Liver (tissue), 9 donors: ENCODE results near the gene GSTM3. TPM values are rescaled to one million over a fixed set of nuclear protein-coding genes. Genes with fewer than 3 reads are reported as not detected.

Experiments
- DNase-seq: peaks from one replicate; pipeline ENCODE4 v3.0.0-alpha.2; 2017; ENCODE audit warnings: low spot score
- H3K27ac ChIP-seq, 2 donors: one replicate each; pipeline ENCODE4 v1.7.0; 2013; ENCODE audit warnings: inconsistent platforms in 2 of 2, low read length in 2 of 2, control low read depth in 1 of 2, low read depth in 1 of 2, mild to moderate bottlenecking in 1 of 2
- H3K27me3 ChIP-seq, 4 donors: one replicate each; pipeline versions ENCODE4 v1.6.1 to v1.7.0; 2013; ENCODE audit warnings: low read length in 3 of 4, inconsistent platforms in 1 of 4, mild to moderate bottlenecking in 1 of 4, moderate library complexity in 1 of 4; ENCODE audit not compliant: control insufficient read depth in 4 of 4, insufficient read depth in 4 of 4
- H3K36me3 ChIP-seq, 4 donors: one replicate each; pipeline versions ENCODE4 v1.6.1 to v1.7.0; 2013; ENCODE audit warnings: low read length in 3 of 4, mild to moderate bottlenecking in 3 of 4, low read depth in 1 of 4, moderate library complexity in 1 of 4; ENCODE audit not compliant: control insufficient read depth in 4 of 4, insufficient read depth in 3 of 4
- H3K4me1 ChIP-seq, 4 donors: one replicate each; pipeline versions ENCODE4 v1.6.1 to v1.7.0; 2013; ENCODE audit warnings: low read length in 3 of 4, mild to moderate bottlenecking in 3 of 4, moderate library complexity in 1 of 4; ENCODE audit not compliant: control insufficient read depth in 4 of 4, insufficient read depth in 4 of 4
- H3K4me3 ChIP-seq, 3 donors: one replicate each; pipeline versions ENCODE4 v1.6.1 to v1.7.0; 2013; ENCODE audit warnings: low read length in 3 of 3, control low read depth in 1 of 3, low read depth in 1 of 3, mild to moderate bottlenecking in 1 of 3
- H3K9ac ChIP-seq, 2 donors: one replicate each; pipeline ENCODE4 v1.7.0; 2013; ENCODE audit warnings: low read length in 2 of 2, mild to moderate bottlenecking in 2 of 2, moderate library complexity in 2 of 2, control low read depth in 1 of 2, low read depth in 1 of 2
- H3K9me3 ChIP-seq, 4 donors: one replicate each; pipeline versions ENCODE4 v1.6.1 to v1.7.0; 2013; ENCODE audit warnings: low read length in 3 of 4; ENCODE audit not compliant: control insufficient read depth in 4 of 4
- FOXA2 ChIP-seq: IDR thresholded peaks from 2 replicates; pipeline ENCODE4 v1.6.1; 2016; ENCODE audit warnings: antibody characterized with exemption
- GABPA ChIP-seq, 2 donors: IDR thresholded peaks in 1 of 2; conservative IDR thresholded peaks in 1 of 2; 2 replicates each; pipeline ENCODE4 v1.6.1; 2016; ENCODE audit warnings: antibody characterized with exemption in 2 of 2, mild to moderate bottlenecking in 1 of 2, moderate library complexity in 1 of 2
- HNF4G ChIP-seq: IDR thresholded peaks from 2 replicates; pipeline ENCODE4 v1.6.1; 2016; ENCODE audit warnings: antibody characterized with exemption
- JUND ChIP-seq, 2 donors: IDR thresholded peaks; 2 replicates each; pipeline ENCODE4 v1.6.1; 2016; ENCODE audit warnings: antibody characterized with exemption in 2 of 2
- NR2F2 ChIP-seq: IDR thresholded peaks from 2 replicates; pipeline ENCODE4 v1.6.1; 2016; ENCODE audit warnings: antibody characterized with exemption
- RXRA ChIP-seq, 2 donors: IDR thresholded peaks; 2 replicates each; pipeline ENCODE4 v1.6.1; 2017 to 2018; ENCODE audit warnings: antibody characterized with exemption in 2 of 2, mild to moderate bottlenecking in 1 of 2
- SP1 ChIP-seq: IDR thresholded peaks from 2 replicates; pipeline ENCODE4 v1.6.1; 2018; ENCODE audit warnings: antibody characterized with exemption, mild to moderate bottlenecking
- TAF1 ChIP-seq: conservative IDR thresholded peaks from 2 replicates; pipeline ENCODE4 v1.6.1; 2016; ENCODE audit warnings: antibody characterized with exemption, mild to moderate bottlenecking
- WGBS: extraction: QIAGEN DNeasy Blood & Tissue Kit; methylation state at CpG from one replicate; pipeline ENCODE4 v1.1.7; 2013; 5-methylcytosine and 5-hydroxymethylcytosine counted together
- polyA plus RNA-seq, 2 donors: library from polyadenylated mRNA; stranded (reverse) in 1 of 2; unstranded in 1 of 2; fragments of 200-250 nt in 1 of 2; fragments of >200 nt in 1 of 2; fragmentation: Nextera tagmentation in 1 of 2; extraction: Ambion mirVana in 1 of 2; gene quantifications; one replicate each; pipeline versions ENCODE4 v1.2.1 to v1.2.3, GENCODE V29; 2013 to 2015
- total RNA-seq, 2 donors: library from RNA; depleted of rRNA; stranded (reverse); fragments of >200 nt; gene quantifications; one replicate each; pipeline ENCODE4 v1.2.3, GENCODE V29; 2014
- TF ChIP-seq, protein P1 (sequence below): IDR thresholded peaks from 2 replicates; pipeline ENCODE4 v1.6.1; 2016; ENCODE audit warnings: antibody characterized with exemption
- TF ChIP-seq, protein P2 (sequence below): fragments of 150-350 bp; IDR thresholded peaks from 2 replicates; pipeline ENCODE4 v1.5.1; 2017; ENCODE audit warnings: improper control_type of control experiment, low read depth, low read length; ENCODE audit not compliant: missing input control
- TF ChIP-seq, protein P3 (sequence below): IDR thresholded peaks from 2 replicates; pipeline ENCODE4 v1.6.1; 2016; ENCODE audit warnings: antibody characterized with exemption
- donor health status: healthy.
- donor health status: healthy.
- donor health status: healthy.
- donor health status: healthy.
- donor health status: healthy.

Gene GSTM3
- total and polyA plus RNA-seq, 4 donors = 6.9 to 51.5 (median 34.9) TPM

DNA sequence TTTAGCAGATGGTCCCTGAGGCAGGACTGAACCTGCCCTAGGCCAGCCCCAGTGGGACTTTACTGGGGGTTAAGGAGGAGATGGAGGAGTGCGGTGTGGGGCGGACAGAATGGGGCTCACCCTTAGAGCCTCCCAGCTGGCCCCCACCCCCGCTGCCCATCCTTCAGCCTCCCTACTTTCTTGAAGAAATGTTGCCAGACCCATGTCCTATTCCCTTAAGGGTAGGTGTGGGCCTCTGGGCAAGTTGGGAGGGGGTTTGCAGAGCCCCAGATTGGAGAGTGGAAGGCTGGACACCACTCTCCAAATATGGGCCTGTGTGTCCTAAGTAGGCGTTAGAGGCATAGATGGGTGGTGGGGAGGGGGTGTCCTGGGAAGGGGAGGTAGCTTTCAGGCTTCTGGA is 42.1 kb upstream of the GSTM3 start (continued):
- TF ChIP-seq FOXA2 (no peak), HNF4G (no peak)
- TF ChIP-seq, protein P1, sequence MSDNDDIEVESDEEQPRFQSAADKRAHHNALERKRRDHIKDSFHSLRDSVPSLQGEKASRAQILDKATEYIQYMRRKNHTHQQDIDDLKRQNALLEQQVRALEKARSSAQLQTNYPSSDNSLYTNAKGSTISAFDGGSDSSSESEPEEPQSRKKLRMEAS = no peak

DNA sequence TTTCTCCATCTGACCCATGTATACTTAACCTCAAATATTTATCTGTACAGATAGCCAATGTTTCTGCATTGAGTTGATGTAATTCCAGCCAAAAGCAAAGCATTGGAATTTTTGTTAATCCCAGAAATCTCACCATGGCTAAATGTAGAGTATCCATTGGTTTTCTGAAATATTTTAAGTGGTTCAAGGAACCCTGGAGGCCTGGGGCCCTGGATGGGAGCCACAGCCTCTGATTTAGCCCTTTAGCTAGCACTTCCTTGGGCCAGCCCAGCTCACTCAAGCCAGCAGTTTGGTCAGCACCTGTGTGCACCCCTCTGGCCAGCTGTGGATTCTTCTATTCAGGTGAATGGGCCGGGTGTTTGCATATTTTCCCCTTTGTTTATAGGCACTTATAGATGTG is 41.7 kb upstream of the GSTM3 start:
- TF ChIP-seq RXRA (IDR thresholded peaks at IDR 0.05) (peak in 1 of 2 donors; percentile 8), FOXA2 (no peak), NR2F2 (peak; percentile 54)
- no peaks in the 10 kb centered on the region for H3K36me3 ChIP-seq
- no peaks in the 10 kb centered on the region for H3K27me3 ChIP-seq
- no peak overlapping the region for H3K9ac ChIP-seq
- no peaks in the 10 kb centered on the region for H3K4me1 ChIP-seq
- 66% methylated on average over 1 of the region's 1 CpG for WGBS
- H3K9me3 ChIP-seq = peaks cover 0 to 5% (median 0%) of the 10 kb centered on the region in 4 donors
- DNase-seq = no peak
- H3K4me3 ChIP-seq = no peak overlapping the region
- H3K27ac ChIP-seq = no peak overlapping the region

DNA sequence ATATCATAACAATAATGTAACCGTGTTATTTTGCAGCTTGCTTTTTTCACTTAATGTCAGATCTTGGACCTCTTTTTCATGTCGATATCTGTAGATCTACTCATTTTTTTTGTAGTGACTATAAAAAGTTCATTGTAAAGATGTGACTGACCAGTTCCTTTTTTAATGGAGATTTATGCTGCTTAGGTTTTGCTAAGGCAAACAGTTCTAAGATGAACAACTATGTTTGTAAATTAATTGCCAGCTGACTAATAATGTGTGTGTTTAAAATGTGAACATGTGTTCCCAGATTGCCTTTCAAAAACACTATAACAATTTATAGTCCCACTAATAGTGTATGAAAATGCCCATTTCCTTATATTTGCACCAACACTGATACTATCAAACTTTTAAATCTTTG is 41.0 kb upstream of the GSTM3 start:
- TF ChIP-seq, protein P2, sequence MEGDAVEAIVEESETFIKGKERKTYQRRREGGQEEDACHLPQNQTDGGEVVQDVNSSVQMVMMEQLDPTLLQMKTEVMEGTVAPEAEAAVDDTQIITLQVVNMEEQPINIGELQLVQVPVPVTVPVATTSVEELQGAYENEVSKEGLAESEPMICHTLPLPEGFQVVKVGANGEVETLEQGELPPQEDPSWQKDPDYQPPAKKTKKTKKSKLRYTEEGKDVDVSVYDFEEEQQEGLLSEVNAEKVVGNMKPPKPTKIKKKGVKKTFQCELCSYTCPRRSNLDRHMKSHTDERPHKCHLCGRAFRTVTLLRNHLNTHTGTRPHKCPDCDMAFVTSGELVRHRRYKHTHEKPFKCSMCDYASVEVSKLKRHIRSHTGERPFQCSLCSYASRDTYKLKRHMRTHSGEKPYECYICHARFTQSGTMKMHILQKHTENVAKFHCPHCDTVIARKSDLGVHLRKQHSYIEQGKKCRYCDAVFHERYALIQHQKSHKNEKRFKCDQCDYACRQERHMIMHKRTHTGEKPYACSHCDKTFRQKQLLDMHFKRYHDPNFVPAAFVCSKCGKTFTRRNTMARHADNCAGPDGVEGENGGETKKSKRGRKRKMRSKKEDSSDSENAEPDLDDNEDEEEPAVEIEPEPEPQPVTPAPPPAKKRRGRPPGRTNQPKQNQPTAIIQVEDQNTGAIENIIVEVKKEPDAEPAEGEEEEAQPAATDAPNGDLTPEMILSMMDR = no peak
- TF ChIP-seq NR2F2 (no peak), TAF1 (no peak), SP1 (no peak)
- H3K27ac ChIP-seq = no peak overlapping the region
- H3K4me3 ChIP-seq = no peak overlapping the region
- H3K27me3 ChIP-seq = no peaks in the 10 kb centered on the region
- DNase-seq = no peak
- H3K36me3 ChIP-seq = no peaks in the 10 kb centered on the region
- H3K4me1 ChIP-seq = no peaks in the 10 kb centered on the region
- peaks cover 0 to 5% (median 0%) of the 10 kb centered on the region in 4 donors for H3K9me3 ChIP-seq
- WGBS = 82% methylated on average over 2 of the region's 2 CpGs
- H3K9ac ChIP-seq = no peak overlapping the region

DNA sequence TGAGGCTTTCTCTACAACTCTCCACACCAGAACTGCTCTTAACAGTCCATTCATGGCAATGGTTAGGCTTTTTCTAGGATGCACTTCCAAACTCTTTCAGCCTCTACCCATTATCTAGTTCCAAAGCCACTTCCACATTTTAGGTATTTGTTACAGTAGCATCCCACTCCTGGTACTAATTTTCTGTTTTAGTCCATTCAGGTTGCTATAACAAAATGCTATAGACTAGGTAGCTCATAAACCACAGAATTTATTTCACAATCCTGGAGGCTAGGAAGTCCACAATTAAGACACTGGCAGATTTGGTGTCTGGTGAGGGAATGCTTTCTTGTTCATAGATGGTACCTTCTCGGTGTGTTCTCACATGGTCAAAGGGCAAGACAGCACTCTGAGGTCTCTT is 40.1 kb upstream of the GSTM3 start:
- Histone ChIP-seq H3K4me1 (no peaks in the 10 kb centered on the region), H3K9me3 (peaks cover 0 to 5% (median 0%) of the 10 kb centered on the region in 4 donors), H3K4me3 (no peak overlapping the region), H3K27ac (no peak overlapping the region), H3K36me3 (no peaks in the 10 kb centered on the region), H3K9ac (no peak overlapping the region), H3K27me3 (no peaks in the 10 kb centered on the region)
- TF ChIP-seq SP1 (no peak), JUND (IDR thresholded peaks at IDR 0.05) (no peak), TAF1 (no peak), FOXA2 (no peak), GABPA (IDR thresholded peaks at IDR 0.05 in 1 of 2, conservative IDR thresholded peaks at IDR 0.05 in 1 of 2) (no peak), NR2F2 (no peak)
- TF ChIP-seq, protein P3, sequence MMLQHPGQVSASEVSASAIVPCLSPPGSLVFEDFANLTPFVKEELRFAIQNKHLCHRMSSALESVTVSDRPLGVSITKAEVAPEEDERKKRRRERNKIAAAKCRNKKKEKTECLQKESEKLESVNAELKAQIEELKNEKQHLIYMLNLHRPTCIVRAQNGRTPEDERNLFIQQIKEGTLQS = no peak
- 96% methylated on average over 1 of the region's 1 CpG for WGBS
- no peak for DNase-seq
